HG02970 (cell line): Measurements from ENCODE around the gene ATP13A3.

Experiments used
- ATAC-seq: cut with Tn5 transposase; IDR thresholded peaks from one replicate; pipeline ENCODE4 v1.9.1; 2021; ENCODE audit warnings: mild to moderate bottlenecking, moderate library complexity, moderate number of reproducible peaks; ENCODE audit not compliant: unreplicated experiment, low FRiP score

The ATP13A3 gene

DNA sequence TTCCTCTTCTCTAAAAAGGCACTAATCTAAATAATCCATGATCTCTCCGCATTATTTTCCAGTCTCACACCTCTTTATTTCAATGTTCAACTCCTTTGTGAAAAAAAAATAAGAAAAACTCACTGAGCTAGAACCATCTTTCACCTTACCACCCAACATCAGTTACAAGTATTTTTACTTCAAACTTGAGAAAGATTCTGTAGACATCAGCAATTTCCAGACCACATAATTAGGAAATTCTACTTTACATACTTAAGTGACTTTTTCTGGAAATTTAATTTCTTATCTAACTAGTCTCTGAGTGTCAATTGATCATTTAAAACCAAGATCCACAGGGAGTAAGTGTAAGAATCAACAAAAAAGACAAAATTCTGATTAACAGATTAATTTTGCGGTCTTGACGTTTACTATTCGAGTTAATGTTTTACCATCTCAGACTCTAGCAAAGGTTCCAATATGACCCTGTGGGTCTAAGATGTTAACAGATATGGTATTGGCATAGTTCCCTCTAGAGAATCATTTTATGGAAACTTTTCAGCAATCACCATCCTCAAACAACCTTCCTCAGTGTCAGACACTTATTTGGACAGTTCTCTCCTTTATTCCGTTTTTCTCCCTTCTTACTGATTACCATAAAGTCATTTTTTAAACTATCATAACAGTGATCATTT lies 5.1 kb downstream of the ATP13A3 start:
- ATAC-seq, result no peak

DNA sequence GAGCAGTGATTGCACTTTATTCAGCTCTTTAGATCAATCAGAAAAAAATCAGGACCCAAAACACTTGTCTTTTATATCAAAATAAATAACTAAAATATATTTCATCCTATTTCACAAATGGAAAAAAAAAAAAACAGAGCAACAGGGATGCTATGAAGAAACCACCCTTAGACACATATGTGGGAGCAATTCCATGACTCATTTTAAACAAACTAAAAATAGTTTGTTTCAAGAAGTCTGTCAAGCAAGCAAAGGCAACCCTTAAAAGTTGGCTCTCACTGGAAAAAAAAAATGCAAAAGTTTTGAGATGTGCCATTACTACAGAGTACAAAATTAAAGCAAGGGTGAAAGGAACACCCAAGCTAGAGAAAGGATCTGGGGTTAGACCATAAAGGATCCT lies 5.7 kb downstream of the ATP13A3 start:
- ATAC-seq, result no peak

DNA sequence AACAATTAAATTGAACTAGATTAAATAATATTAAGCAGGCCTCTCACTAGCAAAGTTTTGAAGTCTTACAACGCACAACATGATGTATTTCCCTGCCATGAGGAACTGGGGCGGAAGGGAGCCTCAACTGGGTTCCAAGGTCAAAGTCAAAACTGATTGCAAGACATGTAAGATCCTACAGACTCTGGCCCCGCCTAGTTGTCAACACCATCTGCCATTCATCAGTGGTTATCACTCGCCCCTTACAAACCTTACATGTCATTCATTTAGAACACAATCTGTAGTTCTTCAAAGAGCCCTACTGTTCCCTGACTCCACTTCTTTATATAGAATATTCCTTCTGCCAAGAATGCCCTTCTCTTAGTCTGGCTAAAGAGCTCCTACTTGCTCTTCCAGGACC lies 10.0 kb downstream of the ATP13A3 start:
- ATAC-seq, result no peak

DNA sequence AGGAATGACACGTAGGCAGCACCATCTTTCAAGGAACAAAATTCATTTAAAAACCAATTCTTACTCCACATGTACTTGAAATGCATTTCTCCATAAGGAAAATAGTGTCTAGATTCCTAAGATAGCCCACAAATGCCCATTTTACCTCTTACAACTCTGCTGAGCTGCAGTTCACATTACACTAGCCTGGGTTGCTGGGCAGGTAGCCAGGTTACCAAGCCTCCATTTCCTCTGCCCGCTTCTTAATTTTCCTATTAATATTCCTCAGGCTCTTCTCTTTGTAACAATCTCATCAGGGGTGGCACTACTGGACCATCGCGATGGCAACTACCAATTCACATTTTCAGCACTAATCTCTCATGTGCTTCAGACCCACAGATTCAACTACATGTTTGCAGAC lies 10.8 kb downstream of the ATP13A3 start:
- ATAC-seq, result no peak

DNA sequence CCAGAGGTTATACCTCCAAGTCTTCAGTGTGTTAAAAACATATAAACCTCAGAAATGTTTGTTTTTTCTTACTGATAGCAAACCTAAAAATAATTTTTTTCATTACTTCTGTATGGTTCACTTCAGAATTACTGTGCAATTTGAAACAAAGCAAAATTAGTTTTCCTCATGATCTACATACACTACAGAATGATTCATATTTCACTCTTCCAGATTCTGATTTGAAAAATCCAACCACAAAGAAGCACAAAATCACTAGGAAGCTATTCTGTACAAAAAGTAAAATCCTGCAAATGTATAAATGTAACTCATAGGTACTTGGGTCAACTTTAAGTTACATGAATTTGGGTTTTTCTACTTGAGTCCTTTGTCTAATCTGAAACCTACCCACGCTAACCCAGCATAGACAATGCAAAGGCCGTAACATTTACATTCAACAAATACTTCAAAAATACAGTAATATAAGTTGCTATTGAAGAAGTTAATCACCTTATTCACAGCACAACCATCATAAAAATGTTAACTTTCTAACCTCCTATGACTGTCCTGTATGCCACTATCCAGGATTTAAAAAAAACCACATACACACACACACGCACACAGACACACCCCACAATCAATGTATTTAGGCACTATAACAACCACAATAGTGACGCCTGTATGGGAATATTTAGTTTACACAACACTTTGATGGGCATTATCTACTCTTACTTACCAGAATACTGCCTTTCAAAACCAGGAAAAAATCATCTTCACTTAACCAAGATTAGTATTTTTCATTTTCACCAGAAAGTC lies 11.5 kb downstream of the ATP13A3 start:
- no peak for ATAC-seq

DNA sequence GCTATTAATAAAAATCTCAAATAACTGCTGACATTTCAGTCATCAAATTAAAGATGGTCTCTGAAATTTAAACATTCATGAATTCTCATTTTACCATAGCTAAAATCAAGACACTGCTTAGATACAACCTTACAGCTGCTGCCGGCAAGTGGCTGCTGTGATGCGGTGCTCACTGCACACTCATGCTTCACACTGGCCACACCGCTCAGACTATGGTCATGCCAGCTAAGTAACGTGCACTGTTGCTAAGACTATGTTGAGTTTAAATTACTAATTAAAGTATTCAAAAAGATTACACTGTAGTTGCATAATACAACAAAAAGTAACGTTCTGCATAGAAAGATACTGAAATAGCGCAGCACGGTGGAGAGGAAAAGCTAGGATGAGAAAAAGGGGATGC lies 12.1 kb downstream of the ATP13A3 start:
- ATAC-seq, result no peak

DNA sequence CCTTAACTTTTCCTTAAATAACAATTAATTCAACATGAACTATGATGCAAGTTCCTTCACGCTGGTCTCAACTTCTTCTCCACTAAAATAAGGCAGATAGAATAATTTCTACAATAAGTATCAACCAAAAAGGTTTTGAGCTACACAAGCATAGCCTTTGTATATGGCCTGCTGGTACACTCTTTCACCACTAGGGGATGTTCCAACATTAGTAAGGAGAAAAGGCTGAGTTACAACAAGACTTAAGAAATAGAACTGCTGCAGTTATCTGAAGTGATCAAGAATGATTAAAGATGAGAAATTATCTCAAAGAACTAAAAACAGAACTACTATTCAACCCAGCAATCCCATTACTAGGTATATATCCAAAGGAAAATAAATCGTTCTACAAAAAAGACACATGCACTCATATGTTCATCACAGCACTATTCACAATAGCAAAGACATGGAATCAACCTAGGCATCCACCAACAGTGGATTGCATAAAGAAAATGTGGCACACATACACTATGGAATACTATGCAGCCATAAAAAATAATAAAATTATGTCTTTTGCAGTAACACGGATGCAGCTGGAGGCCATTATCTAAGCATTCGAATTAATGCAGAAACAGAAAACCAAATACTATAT lies 14.4 kb downstream of the ATP13A3 start:
- no peak for ATAC-seq

DNA sequence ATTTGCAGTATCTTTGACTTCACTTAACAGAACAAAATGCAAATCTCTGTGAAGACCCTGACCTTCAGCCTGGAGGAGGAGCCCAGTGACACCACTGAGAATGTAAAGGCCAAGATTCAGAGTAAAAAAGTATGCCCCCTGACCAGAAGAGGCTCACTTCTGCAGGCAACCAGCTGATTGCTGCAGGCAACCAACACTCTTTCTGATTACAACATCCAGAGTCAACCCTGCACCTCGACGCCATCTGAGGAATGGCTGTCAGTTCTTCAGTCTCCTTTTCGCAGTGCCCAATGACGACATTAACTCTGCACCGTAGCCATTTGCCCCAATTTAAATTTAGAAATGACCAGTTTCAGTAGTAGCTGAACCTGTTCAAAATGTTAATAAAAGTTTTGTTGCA lies 14.9 kb downstream of the ATP13A3 start:
- no peak for ATAC-seq

DNA sequence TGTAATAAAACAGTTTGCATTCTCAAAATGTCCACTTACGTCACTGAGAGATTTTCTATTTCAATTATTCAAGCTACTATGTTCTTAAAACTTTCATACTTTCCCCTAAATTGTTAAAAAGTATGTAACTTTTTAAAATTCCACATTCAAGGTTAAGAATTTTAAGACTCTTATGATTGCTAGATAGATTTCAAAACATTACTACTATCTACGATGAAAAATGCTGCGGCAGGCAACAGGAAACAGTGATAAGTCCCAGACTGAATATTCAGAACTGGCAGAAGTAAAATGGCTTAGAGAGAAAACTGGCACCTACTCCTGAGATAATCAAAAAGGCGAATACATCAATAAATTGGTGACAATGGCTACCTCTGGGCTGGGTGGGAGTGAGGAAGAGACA lies 16.2 kb downstream of the ATP13A3 start:
- no peak for ATAC-seq

DNA sequence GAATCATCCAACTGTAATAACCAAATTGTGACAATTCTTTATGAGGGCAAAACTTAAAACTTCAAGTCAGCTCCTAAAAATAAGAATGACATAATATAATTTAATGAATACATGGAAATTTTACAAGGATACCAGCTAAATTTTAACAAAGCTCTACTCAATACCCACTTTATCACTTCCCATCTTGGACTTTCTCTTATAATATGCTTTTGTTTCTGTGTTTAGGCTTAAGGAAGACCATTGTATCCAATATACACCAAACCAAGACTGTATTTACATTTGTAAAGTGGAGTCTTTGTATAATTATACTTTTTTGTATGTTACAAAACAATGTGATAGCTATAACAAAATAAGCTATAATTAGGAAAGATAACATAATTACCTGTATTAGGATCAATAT lies 16.8 kb downstream of the ATP13A3 start:
- no peak for ATAC-seq

DNA sequence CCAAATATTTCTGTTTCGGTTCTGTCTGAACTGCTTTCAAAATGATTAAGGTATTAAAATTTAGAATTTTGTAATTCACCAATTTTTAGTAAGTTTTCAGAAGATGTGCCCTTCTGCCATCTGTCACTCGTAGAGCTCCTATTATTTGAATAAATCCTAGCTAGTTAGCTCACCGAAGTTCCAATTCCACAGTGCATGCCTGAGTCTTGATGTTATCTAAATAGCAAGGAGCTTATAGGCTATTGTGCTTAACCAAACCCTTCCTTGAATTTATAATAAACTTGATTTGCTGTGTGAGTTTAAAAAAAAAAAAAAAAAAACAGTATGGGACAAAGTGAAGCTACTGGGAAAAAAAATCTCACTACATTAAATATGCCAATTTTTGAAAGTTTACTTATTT lies 18.7 kb downstream of the ATP13A3 start:
- ATAC-seq, result no peak

DNA sequence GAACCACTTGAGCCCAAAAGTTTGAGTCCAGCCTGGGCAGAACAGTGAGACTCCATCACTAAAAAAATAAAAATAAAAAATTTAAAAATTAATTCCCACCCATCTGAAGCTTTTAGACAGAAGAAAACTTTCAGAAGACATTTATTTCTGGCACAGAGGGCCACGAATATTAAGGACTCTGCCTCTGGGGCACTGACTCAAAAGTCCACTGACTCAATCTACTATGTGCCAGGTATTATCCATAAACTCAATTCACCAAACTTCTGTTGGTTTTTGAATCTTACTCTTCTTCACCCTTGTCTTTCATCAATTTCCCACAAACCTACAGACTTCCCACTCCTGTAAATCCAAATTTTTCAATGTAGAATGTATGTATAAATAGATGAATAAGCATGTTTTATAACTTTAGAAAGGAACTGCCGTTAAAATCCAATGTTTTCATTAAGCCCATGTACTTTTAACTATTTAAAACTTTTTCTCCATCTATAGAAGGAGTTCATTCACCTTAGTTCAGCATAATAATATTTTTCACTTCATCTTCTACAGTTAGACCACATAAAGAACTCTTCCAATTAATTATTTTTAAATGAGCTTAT lies 19.9 kb downstream of the ATP13A3 start:
- ATAC-seq, result no peak

DNA sequence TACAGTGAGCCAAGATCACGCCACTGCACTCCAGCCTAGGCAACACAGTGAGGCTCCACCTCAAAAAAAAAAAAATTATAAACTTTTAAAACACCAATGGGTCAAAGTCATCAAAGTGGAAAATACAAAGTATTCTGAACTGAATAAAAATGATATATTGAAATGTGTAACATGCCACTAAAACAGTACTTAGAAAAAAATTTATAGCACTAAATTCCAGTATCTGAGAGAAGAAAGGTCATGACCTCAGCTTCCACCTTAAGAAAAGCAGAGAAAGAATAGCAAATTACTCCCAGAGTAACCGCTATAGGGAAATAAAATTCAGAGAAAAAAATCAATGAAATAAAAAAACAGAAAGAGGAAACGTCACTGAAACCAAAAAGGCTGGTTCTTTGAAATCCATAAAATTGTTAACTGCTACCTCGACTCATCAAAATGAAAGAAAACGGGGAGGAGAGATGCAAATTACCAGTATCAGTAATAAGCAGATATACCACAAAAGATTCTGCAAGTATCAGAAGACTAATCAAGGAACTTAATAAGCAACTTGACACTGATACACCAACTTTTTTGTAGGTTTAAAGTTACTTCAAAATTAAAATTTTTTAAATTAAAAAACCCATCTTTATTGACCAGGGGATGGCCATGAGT lies 20.8 kb downstream of the ATP13A3 start:
- no peak for ATAC-seq

DNA sequence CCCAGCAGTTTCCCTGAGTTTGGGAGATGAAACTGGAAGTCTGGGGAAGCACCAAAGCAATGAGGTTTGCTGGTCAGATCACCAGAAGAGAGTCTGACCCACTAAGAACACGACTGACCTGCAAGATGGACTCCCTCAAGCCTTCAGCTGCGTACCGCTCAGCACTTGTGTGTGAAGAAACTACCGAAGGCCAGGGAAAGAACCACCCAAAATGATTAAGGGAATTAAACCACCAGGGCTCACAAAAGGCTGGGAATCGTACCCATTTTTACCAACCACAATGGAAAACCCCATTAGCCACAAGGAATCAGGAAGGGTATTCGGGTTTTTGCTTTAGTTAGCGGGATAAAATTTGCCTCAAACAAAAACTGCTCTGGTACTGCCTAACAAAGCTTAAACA lies 21.6 kb downstream of the ATP13A3 start:
- no peak for ATAC-seq

DNA sequence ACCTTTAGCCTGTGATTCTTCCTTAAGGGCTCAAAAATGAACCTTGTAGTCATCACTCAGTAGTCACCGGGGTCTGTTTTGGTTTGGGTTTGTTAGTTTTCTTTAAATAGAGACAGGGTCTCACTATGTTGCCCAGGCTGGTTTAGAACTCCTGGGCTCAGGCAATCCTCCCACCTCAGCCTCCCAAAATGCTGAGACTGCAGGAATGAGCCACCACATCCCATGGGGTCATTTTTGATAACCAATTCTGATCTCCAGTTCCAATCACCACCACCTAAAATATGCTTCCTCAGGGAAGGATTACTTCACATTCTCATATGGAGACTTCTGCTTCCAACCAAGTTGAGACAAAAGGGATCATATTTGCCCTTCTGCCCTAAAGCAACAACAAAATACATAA lies 22.1 kb downstream of the ATP13A3 start:
- no peak for ATAC-seq

DNA sequence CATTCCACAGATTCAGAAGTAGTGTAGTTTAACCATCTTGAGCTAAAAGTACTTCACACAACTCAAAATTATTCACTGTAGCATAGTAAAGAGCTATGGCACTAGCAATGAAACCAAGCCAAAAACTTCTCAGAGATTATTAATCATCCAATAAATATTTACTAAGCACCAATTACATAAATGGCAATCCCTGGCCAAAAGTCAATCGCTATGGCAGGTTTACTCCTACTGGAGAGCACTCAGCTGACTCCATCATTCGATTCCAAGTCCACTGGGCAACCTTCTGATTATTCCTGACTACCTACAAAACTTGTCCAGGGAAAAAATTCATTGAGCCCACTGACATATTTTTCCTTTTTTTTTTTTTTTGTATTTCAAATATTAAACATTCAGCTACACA lies 23.9 kb downstream of the ATP13A3 start:
- ATAC-seq, result no peak

DNA sequence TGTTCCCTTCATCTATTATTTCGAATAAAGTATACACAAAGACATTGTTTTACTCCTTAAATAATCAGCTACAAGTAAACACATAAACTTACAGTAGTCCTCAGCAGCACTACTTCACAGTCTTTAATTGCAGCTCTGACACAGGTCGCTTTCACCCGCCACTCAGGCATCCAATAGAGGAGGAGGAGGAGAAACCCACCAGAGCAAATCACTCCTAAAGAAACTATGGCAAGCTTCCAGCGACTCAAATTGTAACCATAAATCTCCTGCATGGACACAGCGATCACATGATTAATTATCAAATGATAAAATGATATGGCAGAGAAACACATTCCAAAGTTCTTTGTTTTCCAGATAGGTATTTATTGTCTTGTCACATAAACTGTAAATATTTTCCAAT lies 26.2 kb downstream of the ATP13A3 start:
- ATAC-seq, result no peak

DNA sequence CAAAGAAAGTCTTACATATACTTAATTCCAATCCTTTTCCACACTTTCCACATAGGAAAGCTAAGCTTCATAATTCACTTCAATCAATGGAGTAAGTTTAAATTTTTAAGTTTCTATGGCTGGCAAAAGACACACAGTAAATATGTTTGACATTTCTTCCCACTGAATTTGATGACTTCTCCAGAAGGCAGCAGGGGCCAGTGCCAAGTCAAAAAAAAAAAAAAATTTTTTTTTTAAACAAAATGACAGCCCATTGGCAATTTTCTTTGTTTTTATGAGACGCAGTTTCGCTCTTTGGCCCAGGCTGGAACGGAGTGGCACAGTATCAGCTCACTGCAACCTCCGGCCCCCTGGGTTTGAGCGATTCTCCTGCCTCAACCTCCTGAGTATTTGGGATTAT lies 28.7 kb downstream of the ATP13A3 start:
- no peak for ATAC-seq

DNA sequence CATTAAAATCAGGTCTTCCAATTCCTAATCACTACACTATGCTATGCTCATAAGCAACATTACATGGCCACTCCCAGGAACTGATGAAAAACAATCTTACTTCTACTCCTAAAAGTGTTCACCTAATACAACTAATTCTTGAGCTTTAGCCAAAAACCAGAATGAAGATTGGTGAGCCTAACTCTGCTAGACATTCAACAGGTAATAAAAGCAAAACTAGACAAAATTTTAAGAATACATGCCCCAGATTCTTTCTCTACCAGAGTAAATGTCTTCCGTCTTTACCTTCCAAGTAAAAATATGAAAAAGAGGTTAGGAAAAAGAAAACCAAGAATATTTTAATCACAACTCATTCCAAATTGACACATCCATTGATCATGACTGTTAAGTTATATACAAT lies 31.3 kb downstream of the ATP13A3 start:
- no peak for ATAC-seq

DNA sequence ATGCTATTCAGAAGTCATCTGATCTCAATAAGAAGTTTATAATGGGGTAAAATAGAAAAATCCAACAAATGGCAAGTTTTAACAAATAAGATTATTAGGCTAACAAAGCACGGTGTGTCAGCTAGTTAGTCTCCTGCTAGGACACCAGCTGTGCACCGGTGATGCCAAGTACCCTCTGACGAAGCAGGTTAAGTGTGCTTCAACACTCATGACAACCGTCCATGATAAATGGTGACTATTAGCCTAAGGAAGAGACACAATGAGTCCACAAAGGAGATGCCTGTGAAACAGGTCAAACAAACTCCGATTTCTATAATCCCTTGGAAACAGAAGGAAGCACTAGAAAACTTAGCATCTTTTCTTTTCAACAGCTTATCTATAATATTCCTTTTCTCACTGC lies 36.5 kb downstream of the ATP13A3 start:
- ATAC-seq, result no peak

DNA sequence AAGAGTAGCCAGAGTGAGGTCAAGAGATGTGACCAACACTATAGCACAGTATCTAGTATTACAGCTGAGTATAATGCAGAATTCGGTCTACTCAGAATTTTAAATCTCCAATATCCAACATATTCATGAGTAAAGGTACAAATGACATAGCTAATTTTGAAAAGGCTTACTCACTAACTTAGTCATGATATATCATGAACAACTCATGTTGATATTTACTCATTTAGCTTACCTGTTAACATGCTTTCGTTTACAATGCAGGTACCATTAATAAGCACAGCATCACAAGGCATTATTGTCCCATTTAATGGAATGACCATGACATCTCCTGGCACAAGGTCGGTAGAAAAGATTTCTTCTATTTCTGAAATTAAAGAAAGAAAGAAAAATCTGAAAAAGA lies 36.9 kb downstream of the ATP13A3 start:
- no peak for ATAC-seq
